ENCODE results near the gene F2RL1. TPM values are rescaled to one million over a fixed set of nuclear protein-coding genes. Genes with fewer than 3 reads are reported as not detected.
A peak's percentile ranks its signal among the peaks of the same experiment; 100 is the strongest.

The F2RL1 gene
- total RNA-seq, 2 donors from 2014 or later, result 17.5 to 20.2 TPM

DNA sequence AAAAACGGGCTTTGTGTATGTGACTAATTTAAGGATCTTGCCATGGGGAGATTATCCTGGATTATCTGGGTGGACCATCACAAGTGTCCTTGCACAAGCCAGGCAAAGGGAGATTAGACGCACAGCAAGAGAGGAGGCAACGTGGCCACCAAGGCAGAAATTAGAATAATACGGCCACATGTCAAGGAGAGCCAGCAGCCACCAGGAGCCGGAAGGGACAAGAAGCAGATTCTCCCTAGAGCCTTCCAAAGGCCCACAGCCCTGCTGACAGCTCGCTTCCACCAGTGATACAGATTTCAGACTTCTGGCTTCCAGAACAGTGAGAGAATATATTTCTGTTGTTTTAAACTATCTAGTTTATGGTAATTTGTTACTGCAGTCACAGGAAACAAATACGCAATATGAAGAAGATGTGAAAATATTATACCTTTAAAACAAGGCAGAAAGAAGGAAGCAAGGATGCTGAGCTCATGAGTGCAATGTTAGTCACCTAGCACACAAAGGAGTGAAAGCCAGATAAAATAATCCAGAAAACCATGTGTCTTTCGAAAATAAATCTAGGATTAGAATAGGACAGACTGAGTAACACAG, 28.7 kb upstream of the F2RL1 start:
- Histone ChIP-seq H3K4me3 (no peak overlapping the region), H3K27ac (peak overlapping the region in 3 of 4 donors; percentile 16 to 54 (median 39)), H3K27me3 (no peaks in the 10 kb centered on the region), H3K9me3 (no peaks in the 10 kb centered on the region), H3K4me1 (peaks cover 20% of the 10 kb centered on the region), H3K36me3 (replicated peaks in 1 of 2; ENCODE audit: insufficient read depth in 1 of 2, low read depth in 2 of 2) (no peaks in the 10 kb centered on the region)
- 73 to 77% methylated on average over 8 of the region's 8 CpGs for WGBS, 2 donors
- ATAC-seq (no peak), DNase-seq (no peak)
- no peak for TF ChIP-seq POLR2A (IDR thresholded peaks at IDR 0.05)
- TF ChIP-seq, protein P1, sequence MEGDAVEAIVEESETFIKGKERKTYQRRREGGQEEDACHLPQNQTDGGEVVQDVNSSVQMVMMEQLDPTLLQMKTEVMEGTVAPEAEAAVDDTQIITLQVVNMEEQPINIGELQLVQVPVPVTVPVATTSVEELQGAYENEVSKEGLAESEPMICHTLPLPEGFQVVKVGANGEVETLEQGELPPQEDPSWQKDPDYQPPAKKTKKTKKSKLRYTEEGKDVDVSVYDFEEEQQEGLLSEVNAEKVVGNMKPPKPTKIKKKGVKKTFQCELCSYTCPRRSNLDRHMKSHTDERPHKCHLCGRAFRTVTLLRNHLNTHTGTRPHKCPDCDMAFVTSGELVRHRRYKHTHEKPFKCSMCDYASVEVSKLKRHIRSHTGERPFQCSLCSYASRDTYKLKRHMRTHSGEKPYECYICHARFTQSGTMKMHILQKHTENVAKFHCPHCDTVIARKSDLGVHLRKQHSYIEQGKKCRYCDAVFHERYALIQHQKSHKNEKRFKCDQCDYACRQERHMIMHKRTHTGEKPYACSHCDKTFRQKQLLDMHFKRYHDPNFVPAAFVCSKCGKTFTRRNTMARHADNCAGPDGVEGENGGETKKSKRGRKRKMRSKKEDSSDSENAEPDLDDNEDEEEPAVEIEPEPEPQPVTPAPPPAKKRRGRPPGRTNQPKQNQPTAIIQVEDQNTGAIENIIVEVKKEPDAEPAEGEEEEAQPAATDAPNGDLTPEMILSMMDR (IDR thresholded peaks at IDR 0.05), result no peak
- intact Hi-C loops (cut with DNase I), result no loop called here

DNA sequence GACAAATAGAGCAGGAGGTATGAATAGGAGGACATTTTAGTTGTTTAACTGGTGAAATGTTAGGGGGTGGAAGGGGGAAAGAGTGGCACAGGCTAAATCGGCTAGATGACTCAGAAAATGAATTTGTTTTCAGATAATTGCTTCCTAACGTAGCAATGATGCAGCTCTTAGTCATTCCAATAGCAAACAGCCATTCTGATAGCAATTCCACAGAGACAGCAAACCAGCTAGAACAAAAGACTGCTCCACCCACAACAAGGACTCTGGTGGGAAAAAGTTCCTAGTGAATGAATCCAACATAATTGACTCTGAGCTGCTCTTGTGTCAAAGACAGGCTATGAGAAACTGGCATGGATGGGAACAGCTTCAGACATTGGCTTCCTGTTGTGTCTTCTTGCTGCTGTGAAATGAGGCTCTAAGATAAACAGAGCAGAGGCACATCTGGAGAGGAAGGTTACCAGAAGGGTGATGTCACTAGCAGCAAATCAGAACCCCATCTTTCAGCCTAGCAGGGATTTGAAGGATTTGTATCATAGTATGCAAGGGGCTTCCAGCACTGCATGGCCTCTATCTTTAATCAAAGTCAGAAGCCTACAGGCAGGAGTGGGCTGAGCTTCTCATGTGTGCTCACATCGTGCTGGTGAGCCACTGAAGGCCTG, 28.1 kb upstream of the F2RL1 start:
- ATAC-seq, result peak; percentile 47
- intact Hi-C loops (cut with DNase I), result no loop called here
- peak overlapping the region in 3 of 4 donors; percentile 26 to 54 (median 39) for H3K27ac ChIP-seq
- no peak overlapping the region for H3K4me3 ChIP-seq
- WGBS, 2 donors, result 9 to 11% methylated on average over 3 of the region's 3 CpGs
- H3K9me3 ChIP-seq, result no peaks in the 10 kb centered on the region
- TF ChIP-seq, protein P1 (IDR thresholded peaks at IDR 0.05), result no peak
- no peak for TF ChIP-seq POLR2A (IDR thresholded peaks at IDR 0.05)
- peak in 1 of 4 donors; percentile 33 for DNase-seq
- H3K4me1 ChIP-seq, result peaks cover 20% of the 10 kb centered on the region
- H3K27me3 ChIP-seq, result no peaks in the 10 kb centered on the region
- H3K36me3 ChIP-seq (replicated peaks in 1 of 2; ENCODE audit: insufficient read depth in 1 of 2, low read depth in 2 of 2), result no peaks in the 10 kb centered on the region

DNA sequence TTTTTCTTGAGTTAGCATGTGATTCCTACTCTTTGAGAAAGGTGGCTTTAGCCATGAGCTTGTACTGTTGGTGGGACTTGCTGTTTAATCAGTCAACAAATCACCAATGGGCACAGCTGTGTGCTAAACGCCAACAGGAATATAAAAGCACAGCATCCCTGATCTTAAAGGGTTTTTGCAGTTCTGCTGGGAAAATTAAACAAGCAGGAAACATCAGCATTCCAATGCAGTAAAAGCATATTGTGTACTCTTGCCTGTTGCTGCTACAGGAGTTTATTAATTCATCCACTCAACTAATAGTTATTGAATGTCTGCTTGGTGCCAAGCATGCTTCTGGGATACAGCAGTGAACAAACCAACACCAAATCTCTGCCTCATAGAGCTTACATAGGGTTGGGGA, 27.4 kb upstream of the F2RL1 start:
- Histone ChIP-seq H3K27ac (peak overlapping the region in 3 of 4 donors; percentile 26 to 54 (median 39)), H3K4me1 (peaks cover 20% of the 10 kb centered on the region), H3K4me3 (no peak overlapping the region), H3K36me3 (replicated peaks in 1 of 2; ENCODE audit: insufficient read depth in 1 of 2, low read depth in 2 of 2) (no peaks in the 10 kb centered on the region), H3K27me3 (no peaks in the 10 kb centered on the region), H3K9me3 (no peaks in the 10 kb centered on the region)
- ATAC-seq (no peak), DNase-seq (no peak)
- TF ChIP-seq, protein P1 (IDR thresholded peaks at IDR 0.05), result no peak
- no peak for TF ChIP-seq POLR2A (IDR thresholded peaks at IDR 0.05)
- intact Hi-C loops (cut with DNase I), result no loop called here
- WGBS, 2 donors, result 54 to 81% methylated on average over 1 of the region's 1 CpG

DNA sequence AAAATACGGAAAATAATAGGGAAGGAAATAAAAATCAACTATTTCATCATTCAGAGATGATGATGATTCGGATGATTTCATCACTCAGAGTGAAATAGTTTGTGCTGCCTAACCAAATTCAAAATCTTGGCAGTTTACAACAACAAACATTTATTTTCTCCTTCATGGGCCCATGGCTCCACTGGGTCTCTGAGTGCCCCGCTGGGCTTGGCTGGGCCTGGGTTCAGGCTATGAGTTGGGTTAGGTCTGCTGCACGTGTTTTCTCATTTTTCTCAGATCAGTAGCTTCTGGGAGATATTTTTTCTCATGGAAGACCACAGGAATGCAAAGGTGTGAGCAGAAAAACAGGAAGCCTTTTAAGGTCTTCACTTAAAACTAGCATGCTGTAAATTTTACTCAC, 24.0 kb upstream of the F2RL1 start:
- intact Hi-C loops (cut with DNase I), result no loop called here
- peaks cover 11% of the 10 kb centered on the region for H3K4me1 ChIP-seq
- DNase-seq (no peak), ATAC-seq (no peak)
- H3K27me3 ChIP-seq, result no peaks in the 10 kb centered on the region
- H3K27ac ChIP-seq, result no peak overlapping the region
- H3K9me3 ChIP-seq, result no peaks in the 10 kb centered on the region
- H3K4me3 ChIP-seq, result no peak overlapping the region
- no peaks in the 10 kb centered on the region for H3K36me3 ChIP-seq (replicated peaks in 1 of 2; ENCODE audit: insufficient read depth in 1 of 2, low read depth in 2 of 2)
- WGBS, 2 donors, result 63 to 72% methylated on average over 4 of the region's 4 CpGs
- TF ChIP-seq POLR2A (IDR thresholded peaks at IDR 0.05), result no peak
- TF ChIP-seq, protein P1 (IDR thresholded peaks at IDR 0.05), result no peak

DNA sequence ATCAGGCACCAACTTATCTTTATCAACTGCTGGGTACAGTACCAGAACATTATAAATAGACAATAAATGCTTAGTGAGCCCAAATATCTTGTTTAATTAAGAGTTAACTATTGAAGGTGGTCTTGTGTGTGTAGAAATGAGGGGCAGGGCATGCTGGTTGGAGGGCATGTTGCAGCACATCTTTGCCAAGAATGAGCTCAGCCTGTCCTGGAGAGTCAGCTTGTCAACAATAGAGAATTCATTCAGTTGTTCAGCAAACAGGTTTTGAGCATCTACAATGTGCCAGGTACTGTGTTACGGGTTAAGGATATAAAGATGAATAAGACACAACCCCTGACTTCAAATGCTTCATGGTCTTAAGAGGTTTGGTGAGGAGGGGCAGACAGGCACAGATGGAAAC, 19.2 kb upstream of the F2RL1 start:
- Histone ChIP-seq H3K27ac (no peak overlapping the region), H3K9me3 (no peaks in the 10 kb centered on the region), H3K27me3 (no peaks in the 10 kb centered on the region), H3K36me3 (replicated peaks in 1 of 2; ENCODE audit: insufficient read depth in 1 of 2, low read depth in 2 of 2) (no peaks in the 10 kb centered on the region), H3K4me3 (no peak overlapping the region), H3K4me1 (no peaks in the 10 kb centered on the region)
- DNase-seq (no peak), ATAC-seq (no peak)
- intact Hi-C loops (cut with DNase I), result no loop called here
- no peak for TF ChIP-seq POLR2A (IDR thresholded peaks at IDR 0.05)
- TF ChIP-seq, protein P1 (IDR thresholded peaks at IDR 0.05), result no peak
- WGBS, 2 donors, result 94 to 95% methylated on average over 1 of the region's 1 CpG
